Activated naive CD8-positive, alpha-beta T cell treated with anti-CD3 and anti-CD28 coated beads, Interleukin-2, amount 10 ng/mL, durations not matched to agents 7 days and 5 days (primary cell): ENCODE results near the gene KIFC3. TPM values are rescaled to one million over a fixed set of nuclear protein-coding genes. Genes with fewer than 3 reads are reported as not detected.

Experiments used
- ATAC-seq: fragments of 150-1000 bp; cut with Tn5 transposase; one replicate; pipeline ENCODE4 v1.10.0; 2021; ENCODE audit warnings: low read depth, moderate library complexity
- POLR2A ChIA-PET: fragments of 350-600 bp; sonication (Branson Sonifier 250); formaldehyde crosslinking; loops from one replicate; lab custom pipeline; 2021; ENCODE audit warnings: antibody characterized with exemption; lab: Charles Lee
- DNase-seq: peaks from one replicate; pipeline ENCODE4 v3.0.0; 2021
- H3K27ac Mint-ChIP-seq: one replicate; pipeline ENCODE4 v1.8.0; 2022; ENCODE audit warnings: mild to moderate bottlenecking, mixed read lengths
- H3K27me3 Mint-ChIP-seq: one replicate; pipeline ENCODE4 v1.8.0; 2022; ENCODE audit warnings: mild to moderate bottlenecking, moderate library complexity, mixed read lengths
- H3K36me3 Mint-ChIP-seq: one replicate; pipeline ENCODE4 v1.8.0; 2021; ENCODE audit warnings: mild to moderate bottlenecking, mixed read lengths
- H3K4me1 Mint-ChIP-seq: one replicate; pipeline ENCODE4 v1.8.0; 2021; ENCODE audit warnings: mixed read lengths
- H3K4me3 Mint-ChIP-seq: one replicate; pipeline ENCODE4 v1.8.0; 2022; ENCODE audit warnings: mild to moderate bottlenecking, moderate library complexity, mixed read lengths
- H3K9me3 Mint-ChIP-seq: one replicate; pipeline ENCODE4 v1.8.0; 2021; ENCODE audit warnings: mixed read lengths
- total RNA-seq, 2 experiments: library from RNA; stranded (reverse); gene quantifications; one replicate each; pipeline ENCODE4 v1.2.3, GENCODE V29; 2021

KIFC3 gene
- total RNA-seq, 2 experiments from 2014 or later, result 1.1 to 1.9 TPM

GRCh38 chr16:57805176-57805575 is 2.9 kb upstream of the KIFC3 start:
- peaks cover 26% of the 10 kb centered on the region for H3K4me1 Mint-ChIP-seq
- ATAC-seq, result no peak
- H3K27ac Mint-ChIP-seq, result no peak overlapping the region
- no peaks in the 10 kb centered on the region for H3K36me3 Mint-ChIP-seq
- DNase-seq, result no peak
- POLR2A ChIA-PET, result no interaction called here
- H3K4me3 Mint-ChIP-seq, result no peak overlapping the region
- H3K27me3 Mint-ChIP-seq, result peaks cover 76% of the 10 kb centered on the region
- H3K9me3 Mint-ChIP-seq, result no peaks in the 10 kb centered on the region

GRCh38 chr16:57804111-57804837 is 2.0 kb upstream of the KIFC3 start:
- peaks cover 74% of the 10 kb centered on the region for H3K27me3 Mint-ChIP-seq

GRCh38 chr16:57803134-57803990 is 1.1 kb upstream of the KIFC3 start:
- Mint-ChIP-seq H3K27me3 (peaks cover 71% of the 10 kb centered on the region), H3K27ac (peak overlapping the region; percentile 74), H3K36me3 (no peaks in the 10 kb centered on the region), H3K4me3 (peak overlapping the region; percentile 89), H3K9me3 (no peaks in the 10 kb centered on the region), H3K4me1 (peaks cover 30% of the 10 kb centered on the region)
- ATAC-seq (no peak), DNase-seq (no peak)
- POLR2A ChIA-PET, result no interaction called here

More at GRCh38 chr16:57804111-57804837, 2.0 kb upstream of the KIFC3 start:
- no peak overlapping the region for H3K27ac Mint-ChIP-seq
- POLR2A ChIA-PET, result no interaction called here
- ATAC-seq (no peak), DNase-seq (no peak)
- peaks cover 28% of the 10 kb centered on the region for H3K4me1 Mint-ChIP-seq
- no peaks in the 10 kb centered on the region for H3K36me3 Mint-ChIP-seq
- H3K9me3 Mint-ChIP-seq, result no peaks in the 10 kb centered on the region
- no peak overlapping the region for H3K4me3 Mint-ChIP-seq

- Mint-ChIP-seq H3K4me3 (no peak overlapping the region), H3K4me1 (peaks cover 25% of the 10 kb centered on the region), H3K36me3 (no peaks in the 10 kb centered on the region), H3K9me3 (no peaks in the 10 kb centered on the region), H3K27ac (no peak overlapping the region), H3K27me3 (peaks cover 64% of the 10 kb centered on the region)
- ATAC-seq (no peak), DNase-seq (no peak)
- POLR2A ChIA-PET, result no interaction called here
Measured at GRCh38 chr16:57801809-57802340, 416 bp downstream of the KIFC3 start.

- POLR2A ChIA-PET, result no interaction called here
- Mint-ChIP-seq H3K4me1 (peaks cover 25% of the 10 kb centered on the region), H3K27ac (no peak overlapping the region), H3K36me3 (no peaks in the 10 kb centered on the region), H3K9me3 (no peaks in the 10 kb centered on the region), H3K4me3 (no peak overlapping the region), H3K27me3 (peaks cover 58% of the 10 kb centered on the region)
- ATAC-seq (no peak), DNase-seq (no peak)
Measured at GRCh38 chr16:57801098-57801808, 1.0 kb downstream of the KIFC3 start.

- Mint-ChIP-seq H3K4me3 (no peak overlapping the region), H3K36me3 (no peaks in the 10 kb centered on the region), H3K27me3 (peaks cover 50% of the 10 kb centered on the region), H3K9me3 (no peaks in the 10 kb centered on the region), H3K27ac (peak overlapping the region; percentile 8), H3K4me1 (peaks cover 27% of the 10 kb centered on the region)
- ATAC-seq (no peak), DNase-seq (no peak)
- POLR2A ChIA-PET, result no interaction called here
Measured at GRCh38 chr16:57800200-57801097, 1.8 kb downstream of the KIFC3 start.

GRCh38 chr16:57799600-57800199 is 2.6 kb downstream of the KIFC3 start:
- DNase-seq (no peak), ATAC-seq (no peak)
- Mint-ChIP-seq H3K4me3 (peak overlapping the region; percentile 14), H3K4me1 (peaks cover 28% of the 10 kb centered on the region), H3K27ac (peak overlapping the region; percentile 44), H3K27me3 (peaks cover 42% of the 10 kb centered on the region), H3K9me3 (no peaks in the 10 kb centered on the region), H3K36me3 (no peaks in the 10 kb centered on the region)
- POLR2A ChIA-PET, result interaction anchor here (0.6 to 0.9 kb wide), 2 partner anchors 64 to 106 kb away, joined by 3 to 6 read pairs; partner anchors contain the start of gene KATNB1

GRCh38 chr16:57798953-57799599 is 3.2 kb downstream of the KIFC3 start:
- H3K36me3 Mint-ChIP-seq, result no peaks in the 10 kb centered on the region
- ATAC-seq (no peak), DNase-seq (no peak)
- H3K4me3 Mint-ChIP-seq, result peak overlapping the region; percentile 14
- H3K27ac Mint-ChIP-seq, result no peak overlapping the region
- H3K27me3 Mint-ChIP-seq, result peaks cover 37% of the 10 kb centered on the region
- POLR2A ChIA-PET, result interaction anchor here (0.6 to 0.9 kb wide), 2 partner anchors 64 to 105 kb away, joined by 3 to 6 read pairs; partner anchors contain the start of gene KATNB1
- peaks cover 28% of the 10 kb centered on the region for H3K4me1 Mint-ChIP-seq
- H3K9me3 Mint-ChIP-seq, result no peaks in the 10 kb centered on the region

- H3K27ac Mint-ChIP-seq, result no peak overlapping the region
- POLR2A ChIA-PET, result no interaction called here
- H3K4me3 Mint-ChIP-seq, result no peak overlapping the region
- no peaks in the 10 kb centered on the region for H3K9me3 Mint-ChIP-seq
- ATAC-seq (no peak), DNase-seq (no peak)
- H3K4me1 Mint-ChIP-seq, result peaks cover 28% of the 10 kb centered on the region
- no peaks in the 10 kb centered on the region for H3K36me3 Mint-ChIP-seq
- peaks cover 30% of the 10 kb centered on the region for H3K27me3 Mint-ChIP-seq
Measured at GRCh38 chr16:57798267-57798810, 4.0 kb downstream of the KIFC3 start.

- Mint-ChIP-seq H3K9me3 (no peaks in the 10 kb centered on the region), H3K4me3 (no peak overlapping the region), H3K36me3 (no peaks in the 10 kb centered on the region), H3K4me1 (peaks cover 25% of the 10 kb centered on the region), H3K27ac (no peak overlapping the region), H3K27me3 (peaks cover 23% of the 10 kb centered on the region)
- DNase-seq (no peak), ATAC-seq (no peak)
- POLR2A ChIA-PET, result no interaction called here
Measured at GRCh38 chr16:57797526-57798266, 4.6 kb downstream of the KIFC3 start.

- Mint-ChIP-seq H3K9me3 (no peaks in the 10 kb centered on the region), H3K27me3 (peaks cover 22% of the 10 kb centered on the region), H3K4me1 (peaks cover 22% of the 10 kb centered on the region), H3K36me3 (no peaks in the 10 kb centered on the region), H3K4me3 (no peak overlapping the region), H3K27ac (no peak overlapping the region)
- POLR2A ChIA-PET, result no interaction called here
- ATAC-seq, result no peak
- DNase-seq, result no peak
Measured at GRCh38 chr16:57797216-57797525, 5.1 kb downstream of the KIFC3 start.
